Endodermal cell (in vitro differentiated cells): ENCODE data around the gene TAF1L. TPM values are rescaled to one million over a fixed set of nuclear protein-coding genes. Genes with fewer than 3 reads are reported as not detected.
"Not testable (repeated sequence)": the region's sequence is repeated elsewhere in the genome, so short reads cannot be mapped to it uniquely, and the experiment has no call there.

Experiments
- DNase-seq: peaks from one replicate; pipeline ENCODE4 v3.0.0-alpha.2; 2017
- H3K27ac ChIP-seq: 2 replicates; pipeline ENCODE4 v1.5.1; 2013; ENCODE audit warnings: mild to moderate bottlenecking, low read depth, low read length, moderate library complexity
- H3K27me3 ChIP-seq: 2 replicates; pipeline ENCODE4 v1.6.1; 2013; ENCODE audit warnings: mild to moderate bottlenecking, low read length, moderate library complexity; ENCODE audit not compliant: insufficient read depth, control insufficient read depth, poor library complexity, severe bottlenecking
- H3K36me3 ChIP-seq: 2 replicates; pipeline ENCODE4 v1.7.0; 2013; ENCODE audit warnings: mild to moderate bottlenecking, low read length, moderate library complexity; ENCODE audit not compliant: control insufficient read depth, insufficient read depth
- H3K4me1 ChIP-seq: one replicate; pipeline ENCODE4 v1.7.0; 2013; ENCODE audit warnings: low read length; ENCODE audit not compliant: control insufficient read depth, insufficient read depth
- H3K4me3 ChIP-seq: 2 replicates; pipeline ENCODE4 v1.5.1; 2013; ENCODE audit warnings: mild to moderate bottlenecking, low read length, moderate library complexity
- H3K9ac ChIP-seq: 2 replicates; pipeline ENCODE4 v1.6.1; 2013; ENCODE audit warnings: mild to moderate bottlenecking, low read length, moderate library complexity; ENCODE audit not compliant: poor library complexity, severe bottlenecking; ENCODE audit errors: extremely low read depth
- H3K9me3 ChIP-seq: 2 replicates; pipeline ENCODE4 v1.6.1; 2013; ENCODE audit warnings: mild to moderate bottlenecking, low read length, moderate library complexity; ENCODE audit not compliant: control insufficient read depth
- H3K27ac Mint-ChIP-seq: 2 replicates; pipeline ENCODE4 v1.8.0; 2020; ENCODE audit warnings: mixed read lengths
- H3K27me3 Mint-ChIP-seq: 2 replicates; pipeline ENCODE4 v1.8.0; 2021; ENCODE audit warnings: mild to moderate bottlenecking, mixed read lengths; ENCODE audit not compliant: insufficient read depth
- H3K36me3 Mint-ChIP-seq: 2 replicates; pipeline ENCODE4 v1.8.0; 2020; ENCODE audit warnings: low read depth, mixed read lengths
- H3K4me1 Mint-ChIP-seq: 2 replicates; pipeline ENCODE4 v1.8.0; 2020; ENCODE audit warnings: mixed read lengths
- H3K4me3 Mint-ChIP-seq: 2 replicates; pipeline ENCODE4 v1.8.0; 2020; ENCODE audit warnings: mild to moderate bottlenecking, moderate library complexity, mixed read lengths
- H3K9me3 Mint-ChIP-seq: 2 replicates; pipeline ENCODE4 v1.8.0; 2020; ENCODE audit warnings: mild to moderate bottlenecking, mixed read lengths
- CTCF ChIP-seq: fragments of 200-600 bp; sonication (generic); conservative IDR thresholded peaks from 2 replicates; pipeline ENCODE4 v1.5.0; 2021; ENCODE audit warnings: antibody characterized with exemption, mild to moderate bottlenecking
- whole genome bisulfite sequencing, 2 experiments: methylation state at CpG; one replicate each; pipeline versions ENCODE4 v1.1.5 to v1.1.7; 2013; ENCODE audit warnings: missing lambda C conversion rate in 2 of 2, mixed read lengths in 1 of 2; ENCODE audit not compliant: insufficient coverage in 1 of 2, insufficient read length in 1 of 2; 5-methylcytosine and 5-hydroxymethylcytosine counted together
- total RNA-seq, 2 donors: library from RNA; stranded (reverse); fragmentation: NEBNext Ultra II Directional in 1 of 2; extraction: Animal tissue kit (Norgen Biotek cat#: 25700) in 1 of 2; gene quantifications; 2 replicates in 1 of 2; 3 replicates in 1 of 2; pipeline ENCODE4 v1.2.1, GENCODE V29; 2021

Gene TAF1L
- total RNA-seq, 2 donors from 2014 or later: not detected

DNA sequence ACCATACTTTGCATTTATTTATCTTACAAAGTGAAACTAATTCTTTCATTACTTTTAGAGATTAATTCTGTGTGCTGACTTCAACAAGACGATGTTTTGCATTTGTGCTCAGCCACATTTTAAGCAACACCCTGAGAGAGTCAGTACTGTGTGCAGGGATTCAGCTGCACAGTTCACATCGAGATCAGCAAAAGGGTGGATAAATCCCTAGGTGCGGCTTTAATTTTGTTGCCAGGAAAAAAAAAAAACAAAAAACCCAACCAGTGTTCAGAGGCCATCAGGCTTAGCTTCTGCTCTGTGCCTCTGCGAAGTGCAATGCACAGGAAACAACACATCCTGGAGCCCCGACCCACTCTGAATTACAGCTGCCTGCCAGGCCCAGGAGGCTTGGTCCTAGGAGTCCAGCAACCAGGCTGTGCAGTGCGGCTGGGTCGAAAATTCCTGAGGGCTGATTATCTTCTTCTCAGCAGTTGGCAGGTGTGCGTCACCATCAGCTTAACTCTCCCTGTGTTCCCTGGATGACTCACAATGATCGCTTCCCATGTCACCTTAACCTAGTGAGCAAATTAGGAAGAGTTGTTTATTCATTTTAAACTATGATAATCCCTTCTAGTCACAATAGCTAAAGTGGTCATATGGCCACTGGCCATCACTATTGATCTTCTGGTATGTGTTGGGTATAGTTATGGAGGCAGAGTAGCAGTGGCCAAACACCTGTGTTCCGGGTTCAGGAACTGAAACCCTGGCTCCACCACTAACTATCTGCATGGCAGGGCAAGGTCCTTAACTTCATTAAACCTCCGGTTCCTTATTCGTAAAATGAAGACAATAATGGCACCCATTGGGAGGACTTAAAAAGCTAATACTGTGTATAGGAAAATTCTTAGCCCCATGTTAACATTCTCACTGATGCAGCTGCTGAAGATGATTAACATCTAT, 31.3 kb downstream of the TAF1L start:
- WGBS, 2 experiments: 91 to 95% methylated on average over 6 to 12 of the region's 12 CpGs
- no peak overlapping the region for H3K27ac Mint-ChIP-seq
- no peak overlapping the region for H3K4me3 Mint-ChIP-seq

DNA sequence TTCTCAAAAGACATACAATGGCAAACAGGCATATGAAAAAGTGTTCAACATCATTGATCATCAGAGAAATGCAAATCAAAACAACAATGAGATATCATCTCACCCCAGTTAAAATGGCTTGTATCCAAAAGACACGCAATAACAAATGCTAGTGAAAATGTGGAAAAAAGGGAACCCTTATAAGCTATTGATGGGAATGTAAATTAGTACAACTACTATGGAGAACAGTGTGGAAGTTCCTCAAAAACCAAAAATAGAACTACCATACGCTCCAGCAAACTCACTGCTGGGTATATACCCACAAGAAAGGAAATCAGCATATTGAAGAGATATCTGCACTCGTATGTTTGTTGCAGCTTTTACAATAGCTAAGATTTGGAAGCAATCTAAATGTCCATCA, 36.4 kb downstream of the TAF1L start:
- H3K9ac ChIP-seq, H3K27ac ChIP-seq, H3K9me3 Mint-ChIP-seq, DNase-seq, H3K27ac Mint-ChIP-seq, H3K4me3 ChIP-seq, H3K36me3 ChIP-seq, H3K9me3 ChIP-seq, H3K4me3 Mint-ChIP-seq, H3K27me3 Mint-ChIP-seq, H3K36me3 Mint-ChIP-seq, H3K4me1 ChIP-seq, H3K4me1 Mint-ChIP-seq: not testable (repeated sequence)
- H3K27me3 ChIP-seq: peaks cover 11% of the 10 kb centered on the region
- WGBS, 2 experiments: 80 to 88% methylated on average over 1 to 3 of the region's 3 CpGs

More for the DNA sequence above, 31.3 kb downstream of the TAF1L start:
- Mint-ChIP-seq H3K27me3 (peaks cover 2% of the 10 kb centered on the region), H3K36me3 (no peaks in the 10 kb centered on the region), H3K9me3 (peaks cover 18% of the 10 kb centered on the region), H3K4me1 (no peaks in the 10 kb centered on the region)
- no peaks in the 10 kb centered on the region for H3K9me3 ChIP-seq
- no peak overlapping the region for H3K27ac ChIP-seq
- H3K4me3 ChIP-seq: no peak overlapping the region
- H3K36me3 ChIP-seq: no peaks in the 10 kb centered on the region
- no peak for TF ChIP-seq CTCF
- H3K9ac ChIP-seq: no peak overlapping the region
- no peaks in the 10 kb centered on the region for H3K4me1 ChIP-seq
- H3K27me3 ChIP-seq: peaks cover 11% of the 10 kb centered on the region
- no peak for DNase-seq

DNA sequence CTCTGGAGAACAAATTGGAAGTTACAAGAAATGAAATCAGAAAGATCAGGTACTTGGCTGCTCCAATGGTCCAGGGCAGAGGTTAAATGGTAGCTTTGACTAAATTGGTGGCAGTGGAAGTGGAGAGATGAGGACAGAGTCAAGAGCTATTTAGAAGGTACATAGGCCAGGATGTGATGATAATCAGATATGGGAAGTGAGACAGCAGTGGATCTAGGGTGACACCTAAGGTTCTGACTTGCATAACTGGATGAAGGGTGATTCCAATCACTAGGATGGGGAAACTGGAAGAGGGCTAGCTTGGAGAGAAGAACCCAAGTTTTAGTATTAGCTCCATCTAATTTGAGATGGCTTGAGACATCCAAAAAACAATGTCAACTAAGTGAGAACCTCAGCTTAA, 38.5 kb downstream of the TAF1L start:
- TF ChIP-seq CTCF: no peak
- Histone ChIP-seq H3K4me1 (no peaks in the 10 kb centered on the region), H3K4me3 (no peak overlapping the region), H3K9ac (no peak overlapping the region), H3K27ac (no peak overlapping the region), H3K36me3 (no peaks in the 10 kb centered on the region), H3K27me3 (peaks cover 11% of the 10 kb centered on the region), H3K9me3 (no peaks in the 10 kb centered on the region)
- Mint-ChIP-seq H3K4me1 (peaks cover 3% of the 10 kb centered on the region), H3K9me3 (no peaks in the 10 kb centered on the region), H3K36me3 (no peaks in the 10 kb centered on the region), H3K27me3 (peaks cover 4% of the 10 kb centered on the region), H3K4me3 (no peak overlapping the region), H3K27ac (no peak overlapping the region)
- no peak for DNase-seq
